Endometrial microvascular endothelial cells (primary cell): ENCODE results near the gene MYO1A. TPM values are rescaled to one million over a fixed set of nuclear protein-coding genes. Genes with fewer than 3 reads are reported as not detected.
"Not testable (repeated sequence)": the region's sequence is repeated elsewhere in the genome, so short reads cannot be mapped to it uniquely, and the experiment has no call there.

Source experiments
- in situ Hi-C: cut with HindIII; loops from 2 replicates; pipeline ENCODE4 v1.10.0; 2017; ENCODE audit warnings: low sequenced_read_pairs, low pct_unique_long_range_greater_than_20kb; ENCODE audit errors: inconsistent ontology term
- total RNA-seq: library from RNA; depleted of rRNA; stranded (reverse); fragments of >200 nt; gene quantifications from one replicate; pipeline ENCODE4 v1.2.3, GENCODE V29; 2015; ENCODE audit errors: inconsistent ontology term

MYO1A gene
- total RNA-seq, 1 donor from 2014 or later = not detected

DNA sequence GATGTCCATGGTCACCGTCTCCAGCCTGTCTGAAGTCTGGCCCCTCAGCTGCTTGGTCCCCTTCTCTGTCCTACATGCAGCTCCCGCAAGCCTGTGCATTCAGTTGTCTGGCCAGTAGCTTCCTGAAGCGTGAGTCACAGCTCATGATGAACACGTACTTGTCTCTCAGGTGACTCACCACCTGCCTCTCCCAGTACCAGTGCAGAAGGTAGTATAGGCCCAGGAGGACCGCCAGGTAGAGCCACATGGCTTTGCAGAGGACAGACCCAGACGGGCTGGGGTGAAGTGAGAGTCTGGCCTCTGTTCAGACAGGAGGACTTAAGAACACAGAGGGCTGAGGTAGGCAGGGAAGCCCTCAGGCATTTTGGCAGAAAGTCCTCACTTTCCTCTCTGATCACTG, 64.2 kb downstream of the MYO1A start:
- in situ Hi-C loops = not testable (repeated sequence)

DNA sequence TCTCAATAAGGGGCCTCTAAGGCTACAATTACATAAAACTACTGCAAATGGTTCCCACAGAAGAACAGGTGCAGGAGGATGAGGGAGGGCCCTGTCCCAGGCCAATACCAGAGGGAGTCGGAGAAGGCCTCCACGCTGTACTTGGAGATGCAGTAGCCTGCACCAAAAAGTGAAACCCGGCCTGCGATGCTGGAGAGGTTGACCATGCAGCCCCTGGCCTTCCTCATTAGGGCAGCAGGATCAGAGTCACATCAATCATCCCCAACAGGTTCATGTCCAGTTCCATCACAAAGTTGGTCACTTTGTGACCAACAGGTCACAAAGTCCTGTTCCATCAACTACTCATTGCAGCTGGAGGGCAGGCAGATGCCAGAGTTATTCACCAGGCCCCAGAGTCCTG, 66.5 kb downstream of the MYO1A start:
- in situ Hi-C loops = no loop called here

DNA sequence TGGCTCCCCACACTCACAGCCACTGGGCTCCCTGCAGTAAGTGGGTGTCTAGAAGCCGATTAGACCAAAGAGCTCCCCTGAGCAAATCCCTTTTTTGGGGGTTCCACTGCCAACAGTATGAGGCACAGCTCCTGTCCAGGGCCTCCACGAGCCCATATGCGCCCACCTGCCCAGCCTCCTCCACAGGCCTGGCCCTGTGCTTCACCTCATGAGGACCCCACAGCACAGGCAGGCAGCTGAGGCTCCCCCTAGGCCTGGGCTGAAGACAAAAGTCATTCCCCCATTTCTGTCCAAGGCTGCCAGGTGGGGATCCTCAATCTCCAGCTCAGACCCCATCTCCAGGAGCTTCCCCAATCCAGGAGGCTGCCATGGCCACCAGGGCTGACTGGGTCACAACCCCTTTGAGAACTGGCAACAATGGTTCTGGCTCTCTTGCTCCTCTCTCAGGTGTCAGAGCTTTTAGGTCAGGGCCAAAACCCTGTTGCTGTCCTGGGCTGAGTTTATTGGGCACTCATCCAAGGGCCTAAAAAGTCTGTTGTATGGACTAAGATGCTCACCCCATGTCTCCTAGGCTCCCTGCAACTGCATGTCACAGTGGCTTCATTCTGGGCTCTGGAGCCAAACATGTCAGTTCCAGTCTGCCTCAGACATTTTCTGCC, 67.2 kb downstream of the MYO1A start:
- in situ Hi-C loops = not testable (repeated sequence)

DNA sequence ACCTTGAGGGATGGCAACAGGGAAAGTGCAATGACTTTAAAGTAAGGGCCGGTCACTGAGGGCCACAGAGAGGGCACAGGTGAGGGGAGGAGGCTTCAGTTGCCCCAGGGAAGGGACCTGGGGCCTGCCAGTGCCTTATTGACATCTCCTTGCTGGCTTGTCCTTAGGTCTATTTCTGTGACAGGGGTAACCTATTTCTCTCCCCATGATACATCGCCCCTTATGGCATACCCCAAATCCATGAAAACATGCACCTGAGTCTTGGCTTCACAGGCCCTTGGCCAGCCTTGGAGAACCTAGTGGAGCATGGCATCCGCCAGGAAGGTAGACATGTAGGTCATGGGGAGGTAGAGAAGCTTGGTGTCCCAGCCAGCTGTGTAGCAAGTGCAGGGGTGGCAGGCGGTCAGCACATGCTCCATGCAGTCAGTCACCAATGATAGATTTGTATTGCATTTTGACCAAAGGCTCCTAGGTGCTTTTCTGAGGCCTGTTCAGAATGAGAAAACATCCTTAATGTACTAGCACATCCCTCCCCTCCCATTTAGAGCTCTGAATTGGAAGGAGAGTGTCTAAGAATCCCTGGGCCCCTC, 68.9 kb downstream of the MYO1A start:
- in situ Hi-C loops = no loop called here

- in situ Hi-C loops = no loop called here
These were observed 69.7 kb downstream of the MYO1A start for GRCh38 chr12:56980268-56980667.

DNA sequence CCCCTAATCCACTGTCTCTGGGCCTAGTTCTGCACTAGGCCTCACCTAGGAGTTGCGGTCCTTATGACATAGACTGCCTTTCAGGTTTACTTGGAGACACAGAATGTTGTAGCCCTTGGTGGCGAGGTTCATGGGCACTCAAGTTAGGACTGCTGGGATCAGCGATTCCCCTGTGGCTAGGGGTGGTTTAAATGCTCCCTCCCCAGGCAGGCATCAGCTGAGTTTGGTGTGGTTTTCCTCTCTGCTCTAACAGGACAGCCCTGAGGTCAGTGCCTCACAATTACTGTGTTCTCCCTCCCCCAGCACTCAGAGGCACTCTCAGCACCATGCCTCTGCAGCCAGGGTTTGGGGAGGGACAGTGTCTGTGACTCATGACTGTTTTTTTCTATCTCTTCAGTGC, 70.3 kb downstream of the MYO1A start:
- in situ Hi-C loops = no loop called here

Other genes with a start within 250 kb of the MYO1A start
- gene SDR9C7, start 115.7 kb downstream of the MYO1A start, total RNA-seq = not detected
- not detected for gene RDH16, start 92.5 kb downstream of the MYO1A start, total RNA-seq
- gene ZBTB39, start 43.6 kb downstream of the MYO1A start, total RNA-seq = 3.1 TPM
- gene TAC3, start 33.6 kb downstream of the MYO1A start, total RNA-seq = not detected
- gene NEMP1, start 28.7 kb upstream of the MYO1A start, total RNA-seq = 12.6 TPM
- 13.0 TPM for gene NAB2, start 39.0 kb upstream of the MYO1A start, total RNA-seq
- 94.0 TPM for gene STAT6, start 61.2 kb upstream of the MYO1A start, total RNA-seq
- 3.1 TPM for gene LRP1, start 78.4 kb upstream of the MYO1A start, total RNA-seq
- gene LRP1-AS, start 97.5 kb upstream of the MYO1A start, total RNA-seq = not detected
- 0.19 TPM for gene NXPH4, start 166.7 kb upstream of the MYO1A start, total RNA-seq
- gene SHMT2, start 179.6 kb upstream of the MYO1A start, total RNA-seq = 172 TPM
- 0.37 TPM for gene STAC3, start 201.1 kb upstream of the MYO1A start, total RNA-seq